NCI-H2227 (cell line): ENCODE data around the gene CPSF6.
A peak's percentile ranks its signal among the peaks of the same experiment; 100 is the strongest.
"Not testable (repeated sequence)": the region's sequence is repeated elsewhere in the genome, so short reads cannot be mapped to it uniquely, and the experiment has no call there.

Source experiments
- DNase-seq: peaks from one replicate; lab custom pipeline; 2025; ENCODE audit not compliant: unreplicated experiment; lab: John Stamatoyannopoulos, UW

CPSF6 gene

GRCh38 chr12:69239352-69239921 is at the start of gene CPSF6:
TSS of gene CPSF6 (plus strand) at chr12:69239569. CDS start at chr12:69239647, 78 bp downstream.
- peak; percentile 98 for DNase-seq

GRCh38 chr12:69196302-69197288 is 42.8 kb upstream of the CPSF6 start:
- DNase-seq: no peak

- DNase-seq: not testable (repeated sequence)
These were observed 39.4 kb upstream of the CPSF6 start for GRCh38 chr12:69199976-69200375.

GRCh38 chr12:69204191-69204590 is 35.2 kb upstream of the CPSF6 start:
- no peak for DNase-seq

- no peak for DNase-seq
These were observed 28.7 kb upstream of the CPSF6 start for GRCh38 chr12:69210661-69211060.

GRCh38 chr12:69211160-69211559 is 28.2 kb upstream of the CPSF6 start:
- no peak for DNase-seq

- no peak for DNase-seq
These were observed 25.2 kb upstream of the CPSF6 start for GRCh38 chr12:69214169-69214568.

GRCh38 chr12:69225251-69225910 is 14.0 kb upstream of the CPSF6 start:
- no peak for DNase-seq

GRCh38 chr12:69231479-69231878 is 7.9 kb upstream of the CPSF6 start:
- DNase-seq: no peak

- DNase-seq: no peak
These were observed 599 bp upstream of the CPSF6 start for GRCh38 chr12:69238589-69239351.

- peak; percentile 77 for DNase-seq
These were observed 707 bp downstream of the CPSF6 start for GRCh38 chr12:69239922-69240630.

- peak; percentile 42 for DNase-seq
These were observed 1.2 kb downstream of the CPSF6 start for GRCh38 chr12:69240631-69240995.

GRCh38 chr12:69241438-69242092 is 2.2 kb downstream of the CPSF6 start:
- DNase-seq: no peak

GRCh38 chr12:69243099-69244084 is 4.0 kb downstream of the CPSF6 start:
- no peak for DNase-seq

- no peak for DNase-seq
These were observed 8.1 kb downstream of the CPSF6 start for GRCh38 chr12:69247268-69248018.

GRCh38 chr12:69252033-69252432 is 12.7 kb downstream of the CPSF6 start:
- DNase-seq: no peak

- peak; percentile 50 for DNase-seq
These were observed 14.7 kb downstream of the CPSF6 start for GRCh38 chr12:69254046-69254445.

GRCh38 chr12:69254862-69255261 is 15.5 kb downstream of the CPSF6 start:
- DNase-seq: no peak
